ENCODE results near the gene BRPF3. TPM values are rescaled to one million over a fixed set of nuclear protein-coding genes. Genes with fewer than 3 reads are reported as not detected.
A peak's percentile ranks its signal among the peaks of the same experiment; 100 is the strongest.

The BRPF3 gene
- total RNA-seq, 4 donors from 2014 or later = 13.2 to 21.9 (median 17.6) TPM

GRCh38 chr6:36226438-36227047 is 30.0 kb downstream of the BRPF3 start:
- no peak overlapping the region for H3K4me3 ChIP-seq (ENCODE audit: low read depth, poor library complexity, severe bottlenecking)
- TF ChIP-seq POLR2A (IDR thresholded peaks at IDR 0.05) (no peak), CTCF (IDR thresholded peaks at IDR 0.05) (no peak)
- intact Hi-C loops (cut with DNase I; ENCODE audit: low total_unique reads) = no loop called here
- WGBS, 2 donors = 74 to 87% methylated on average over 4 of the region's 4 CpGs
- peak in 1 of 2 donors; percentile 40 for DNase-seq (ENCODE audit: low spot score in 2 of 2)

GRCh38 chr6:36227379-36228228 is 31.1 kb downstream of the BRPF3 start:
- peak in 1 of 2 donors; percentile 52 for DNase-seq (ENCODE audit: low spot score in 2 of 2)

GRCh38 chr6:36229223-36229622 is 32.7 kb downstream of the BRPF3 start:
- intact Hi-C loops (cut with DNase I; ENCODE audit: low total_unique reads) = no loop called here
- no peak overlapping the region for H3K4me3 ChIP-seq (ENCODE audit: low read depth, poor library complexity, severe bottlenecking)
- peak in 1 of 2 donors; percentile 78 for DNase-seq (ENCODE audit: low spot score in 2 of 2)
- 85 to 93% methylated on average over 5 of the region's 5 CpGs for WGBS, 2 donors
- no peak for TF ChIP-seq POLR2A (IDR thresholded peaks at IDR 0.05)

More at GRCh38 chr6:36227379-36228228, 31.1 kb downstream of the BRPF3 start:
- intact Hi-C loops (cut with DNase I; ENCODE audit: low total_unique reads) = no loop called here
- 69 to 70% methylated on average over 1 of the region's 1 CpG for WGBS, 2 donors
- TF ChIP-seq POLR2A (IDR thresholded peaks at IDR 0.05) (no peak), CTCF (IDR thresholded peaks at IDR 0.05) (no peak)
- no peak overlapping the region for H3K4me3 ChIP-seq (ENCODE audit: low read depth, poor library complexity, severe bottlenecking)

GRCh38 chr6:36230371-36230770 is 33.8 kb downstream of the BRPF3 start:
- WGBS, 2 donors = 70 to 84% methylated on average over 7 to 11 of the region's 11 CpGs
- TF ChIP-seq POLR2A (IDR thresholded peaks at IDR 0.05) (no peak), CTCF (IDR thresholded peaks at IDR 0.05) (no peak)
- peak in 1 of 2 donors; percentile 54 for DNase-seq (ENCODE audit: low spot score in 2 of 2)
- intact Hi-C loops (cut with DNase I; ENCODE audit: low total_unique reads) = no loop called here
- no peak overlapping the region for H3K4me3 ChIP-seq (ENCODE audit: low read depth, poor library complexity, severe bottlenecking)

GRCh38 chr6:36232172-36232571 is 35.6 kb downstream of the BRPF3 start:
- intact Hi-C loops (cut with DNase I; ENCODE audit: low total_unique reads) = no loop called here

More at GRCh38 chr6:36232172-36232571, 35.6 kb downstream of the BRPF3 start:
- 81 to 93% methylated on average over 4 of the region's 4 CpGs for WGBS, 2 donors
- no peak overlapping the region for H3K4me3 ChIP-seq (ENCODE audit: low read depth, poor library complexity, severe bottlenecking)
- TF ChIP-seq CTCF (IDR thresholded peaks at IDR 0.05) = no peak
- TF ChIP-seq POLR2A (IDR thresholded peaks at IDR 0.05) = no peak
- no peak for DNase-seq (ENCODE audit: low spot score in 2 of 2)
